ENCODE measurements around the gene COLGALT1. TPM values are rescaled to one million over a fixed set of nuclear protein-coding genes. Genes with fewer than 3 reads are reported as not detected.

The COLGALT1 gene
- polyA plus RNA-seq, 1 experiment: 89.0 TPM

DNA sequence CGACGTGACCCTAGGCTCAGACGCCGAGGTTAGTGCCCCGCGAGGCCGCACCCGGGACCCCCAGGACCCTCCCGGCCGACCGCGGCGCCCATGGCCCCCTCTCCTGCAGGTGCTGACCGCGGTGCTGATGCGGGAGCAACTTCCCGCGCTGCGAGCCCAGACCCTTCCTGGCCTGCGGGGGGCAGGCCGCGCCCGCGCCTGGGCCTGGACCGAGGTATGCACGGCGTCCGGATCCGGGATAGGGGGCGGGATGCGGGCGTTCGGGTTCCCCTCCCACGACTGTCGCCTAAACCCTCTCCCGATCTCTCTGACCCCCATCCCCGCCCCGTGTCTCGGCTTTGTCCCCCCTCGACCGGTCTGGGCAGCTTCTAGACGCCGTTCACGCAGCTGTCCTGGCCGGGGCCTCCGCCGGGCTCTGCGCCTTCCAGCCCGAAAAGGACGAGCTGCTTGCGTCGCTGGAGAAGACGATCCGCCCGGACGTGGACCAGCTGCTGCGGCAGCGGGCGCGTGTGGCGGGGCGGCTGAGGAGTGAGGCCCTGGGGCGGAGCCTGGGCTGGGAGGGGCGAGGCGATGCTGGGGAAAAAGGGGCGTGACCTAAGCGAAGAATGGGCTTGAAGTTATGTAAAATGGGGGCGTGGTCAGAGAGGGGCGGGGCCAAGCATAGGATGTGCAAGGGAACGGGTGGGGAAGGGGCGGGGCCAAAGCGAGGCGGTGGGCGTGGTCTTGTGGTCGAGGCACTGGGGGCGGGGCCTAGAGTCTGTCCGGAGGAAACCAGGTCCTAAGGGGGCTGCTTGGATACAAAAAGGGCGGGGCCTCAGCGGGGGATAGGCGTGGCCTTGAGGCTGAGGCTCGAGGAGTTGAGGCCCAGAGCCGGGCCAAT is 16.0 kb upstream of the COLGALT1 start:
- Histone ChIP-seq H3K27me3 (ENCODE audit: control insufficient read depth, insufficient read depth, low read length) (peaks cover 2% of the 10 kb centered on the region), H3K4me3 (ENCODE audit: low read depth, low read length) (peak overlapping the region; percentile 58), H3K27ac (ENCODE audit: low read depth, low read length) (no peak overlapping the region), H3K9me3 (ENCODE audit: control insufficient read depth, insufficient read depth, low read length) (peaks cover 7% of the 10 kb centered on the region; the same call in 1 of the 2 replicates)
- TF ChIP-seq, protein P1, sequence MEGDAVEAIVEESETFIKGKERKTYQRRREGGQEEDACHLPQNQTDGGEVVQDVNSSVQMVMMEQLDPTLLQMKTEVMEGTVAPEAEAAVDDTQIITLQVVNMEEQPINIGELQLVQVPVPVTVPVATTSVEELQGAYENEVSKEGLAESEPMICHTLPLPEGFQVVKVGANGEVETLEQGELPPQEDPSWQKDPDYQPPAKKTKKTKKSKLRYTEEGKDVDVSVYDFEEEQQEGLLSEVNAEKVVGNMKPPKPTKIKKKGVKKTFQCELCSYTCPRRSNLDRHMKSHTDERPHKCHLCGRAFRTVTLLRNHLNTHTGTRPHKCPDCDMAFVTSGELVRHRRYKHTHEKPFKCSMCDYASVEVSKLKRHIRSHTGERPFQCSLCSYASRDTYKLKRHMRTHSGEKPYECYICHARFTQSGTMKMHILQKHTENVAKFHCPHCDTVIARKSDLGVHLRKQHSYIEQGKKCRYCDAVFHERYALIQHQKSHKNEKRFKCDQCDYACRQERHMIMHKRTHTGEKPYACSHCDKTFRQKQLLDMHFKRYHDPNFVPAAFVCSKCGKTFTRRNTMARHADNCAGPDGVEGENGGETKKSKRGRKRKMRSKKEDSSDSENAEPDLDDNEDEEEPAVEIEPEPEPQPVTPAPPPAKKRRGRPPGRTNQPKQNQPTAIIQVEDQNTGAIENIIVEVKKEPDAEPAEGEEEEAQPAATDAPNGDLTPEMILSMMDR (IDR thresholded peaks at IDR 0.05; ENCODE audit: low read depth, low read length): peak; percentile 28
- peak; percentile 83 for DNase-seq (ENCODE audit: low read depth, low spot score)
- ChIA-PET POLR2A (interaction anchor here (0.6 to 1.1 kb wide), 4 partner anchors 17 to 227 kb away, joined by 3 to 5 read pairs (median 4); no protein-coding TSS in a partner anchor), CTCF (interaction anchor here (1.0 kb wide), 1 partner anchor 35 kb away, joined by 3 read pairs; no protein-coding TSS in a partner anchor)

GRCh38 chr19:17540174-17540573 is 15.3 kb upstream of the COLGALT1 start:
- TF ChIP-seq, protein P1 (IDR thresholded peaks at IDR 0.05; ENCODE audit: low read depth, low read length): no peak
- H3K27ac ChIP-seq (ENCODE audit: low read depth, low read length): no peak overlapping the region
- peaks cover 7% of the 10 kb centered on the region; the same call in 1 of the 2 replicates for H3K9me3 ChIP-seq (ENCODE audit: control insufficient read depth, insufficient read depth, low read length)
- ChIA-PET POLR2A (interaction anchor here (0.7 to 1.1 kb wide), 3 partner anchors 16 to 226 kb away, joined by 3 to 5 read pairs (median 4); no protein-coding TSS in a partner anchor), CTCF (interaction anchor here (1.0 kb wide), 1 partner anchor 35 kb away, joined by 3 read pairs; no protein-coding TSS in a partner anchor)
- peaks cover 2% of the 10 kb centered on the region for H3K27me3 ChIP-seq (ENCODE audit: control insufficient read depth, insufficient read depth, low read length)
- H3K4me3 ChIP-seq (ENCODE audit: low read depth, low read length): no peak overlapping the region
- no peak for DNase-seq (ENCODE audit: low read depth, low spot score)

DNA sequence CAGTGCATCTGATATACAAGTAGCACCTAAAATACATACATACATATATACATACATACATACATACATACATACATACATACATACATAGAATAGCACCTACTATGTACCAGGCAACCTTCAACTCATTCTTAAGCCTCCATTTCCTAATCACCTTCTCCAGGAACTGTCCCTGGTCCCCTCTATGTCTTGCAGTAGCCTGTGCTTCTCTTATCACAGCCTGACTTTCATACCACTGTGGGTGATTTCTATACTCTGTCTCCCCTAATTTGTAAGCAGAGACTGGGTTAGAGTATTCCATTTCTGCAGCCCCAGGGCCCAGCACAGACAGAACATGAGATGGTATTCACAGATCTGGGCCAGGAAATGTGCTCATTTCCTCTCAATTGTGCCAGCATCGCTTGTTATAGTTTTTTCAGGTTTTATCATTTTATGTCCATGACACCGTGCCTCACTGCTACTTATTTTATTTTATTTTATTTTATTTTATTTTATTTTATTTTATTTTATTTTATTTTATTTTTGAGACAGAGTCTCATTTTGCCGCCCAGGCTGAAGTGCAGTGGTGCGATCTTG is 14.2 kb upstream of the COLGALT1 start:
- Histone ChIP-seq H3K27ac (ENCODE audit: low read depth, low read length) (no peak overlapping the region), H3K9me3 (ENCODE audit: control insufficient read depth, insufficient read depth, low read length) (peaks cover 7% of the 10 kb centered on the region; the same call in 1 of the 2 replicates), H3K4me3 (ENCODE audit: low read depth, low read length) (no peak overlapping the region), H3K27me3 (ENCODE audit: control insufficient read depth, insufficient read depth, low read length) (peaks cover 2% of the 10 kb centered on the region)
- ChIA-PET CTCF (interaction anchor here (0.5 kb wide), 1 partner anchor 25 kb away, joined by 3 read pairs; no protein-coding TSS in a partner anchor), POLR2A (no interaction called here)
- TF ChIP-seq, protein P1 (IDR thresholded peaks at IDR 0.05; ENCODE audit: low read depth, low read length): no peak
- DNase-seq (ENCODE audit: low read depth, low spot score): no peak

GRCh38 chr19:17542042-17542441 is 13.4 kb upstream of the COLGALT1 start:
- TF ChIP-seq, protein P1 (IDR thresholded peaks at IDR 0.05; ENCODE audit: low read depth, low read length): no peak
- Histone ChIP-seq H3K27ac (ENCODE audit: low read depth, low read length) (no peak overlapping the region), H3K9me3 (ENCODE audit: control insufficient read depth, insufficient read depth, low read length) (peaks cover 7% of the 10 kb centered on the region; the same call in 1 of the 2 replicates), H3K4me3 (ENCODE audit: low read depth, low read length) (no peak overlapping the region), H3K27me3 (ENCODE audit: control insufficient read depth, insufficient read depth, low read length) (peaks cover 2% of the 10 kb centered on the region)
- ChIA-PET CTCF (no interaction called here), POLR2A (no interaction called here)
- no peak for DNase-seq (ENCODE audit: low read depth, low spot score)

Measured in AG04450 (cell line).